Activated T-cell treated with anti-CD3 and anti-CD28 coated beads for 24 hours (primary cell): Measurements from ENCODE around the gene TUBGCP6.
A peak's percentile ranks its signal among the peaks of the same experiment; 100 is the strongest.
"Not testable (repeated sequence)": the region's sequence is repeated elsewhere in the genome, so short reads cannot be mapped to it uniquely, and the experiment has no call there.

ENCODE experiments used
- DNase-seq: peaks from one replicate; pipeline ENCODE4 v3.0.0-alpha.2; 2020; ENCODE audit warnings: low read depth

Gene TUBGCP6

GRCh38 chr22:50278956-50279619, 34.3 kb upstream of the TUBGCP6 start:
- DNase-seq: no peak

DNA sequence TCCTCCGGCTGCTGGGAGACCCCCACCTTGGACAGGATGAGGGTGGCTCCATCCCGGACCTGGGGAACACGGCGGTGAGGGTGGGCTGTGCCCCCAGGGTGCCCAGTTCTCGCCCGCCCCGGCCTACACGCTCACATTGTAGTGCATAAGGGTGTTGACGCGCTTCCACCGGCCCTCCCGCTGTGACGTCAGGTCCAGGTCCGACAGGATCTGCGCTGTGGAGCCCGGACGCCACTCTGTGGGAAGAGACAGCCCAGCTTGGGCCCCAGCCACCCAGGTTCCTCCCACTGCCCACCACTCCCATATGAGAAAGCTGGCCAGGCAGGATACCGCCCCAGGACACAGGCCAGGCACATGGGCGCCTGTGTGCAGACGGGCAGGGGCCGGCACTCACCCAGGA, 33.6 kb upstream of the TUBGCP6 start:
- DNase-seq: no peak

DNA sequence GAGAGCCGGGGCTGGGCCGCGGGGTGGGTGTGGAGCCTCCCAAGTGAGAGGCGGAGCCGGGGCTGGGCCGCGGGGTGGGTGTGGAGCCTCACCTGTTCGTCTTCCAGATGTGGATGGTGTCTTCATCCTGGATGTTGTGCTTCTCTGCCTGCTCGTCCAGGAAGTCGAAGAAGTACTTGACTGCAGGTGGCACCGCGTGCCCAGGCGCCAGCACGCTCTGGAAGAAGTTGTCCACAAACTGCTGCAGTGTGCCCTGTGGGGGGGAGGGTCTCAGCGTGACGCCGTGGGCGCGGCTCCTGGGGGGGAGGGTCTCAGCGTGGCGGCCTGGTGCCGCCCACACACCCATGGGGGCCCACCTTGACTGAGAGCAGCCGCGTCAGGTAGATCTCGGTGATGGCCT, 32.9 kb upstream of the TUBGCP6 start:
- DNase-seq: no peak

GRCh38 chr22:50276143-50276542, 31.3 kb upstream of the TUBGCP6 start:
- DNase-seq: peak; percentile 18

GRCh38 chr22:50275181-50276055, 30.6 kb upstream of the TUBGCP6 start:
- no peak for DNase-seq

DNA sequence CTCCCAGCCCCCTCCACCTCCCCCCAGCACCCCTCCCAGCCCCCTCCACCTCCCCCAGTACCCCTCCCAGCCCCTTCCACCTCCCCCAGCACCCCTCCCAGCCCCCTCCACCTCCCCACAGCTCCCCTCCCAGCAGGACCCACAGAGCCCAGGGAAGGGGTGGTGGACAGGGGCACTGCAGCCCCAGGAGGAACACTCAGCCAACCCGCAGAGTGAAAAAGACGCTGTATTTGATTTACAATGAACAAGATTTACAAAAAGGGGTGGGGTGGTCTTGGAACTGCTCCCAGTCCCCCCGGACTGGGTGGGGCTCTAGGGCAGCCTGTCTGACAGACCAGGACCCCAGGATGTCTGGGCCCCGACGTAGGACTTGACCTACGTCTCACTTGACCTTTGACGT, 29.9 kb upstream of the TUBGCP6 start:
- no peak for DNase-seq

GRCh38 chr22:50274311-50274710, 29.5 kb upstream of the TUBGCP6 start:
- DNase-seq: peak; percentile 32

- DNase-seq: not testable (repeated sequence)
These were observed 29.0 kb upstream of the TUBGCP6 start for GRCh38 chr22:50273781-50274180.

GRCh38 chr22:50273352-50273751, 28.5 kb upstream of the TUBGCP6 start:
- DNase-seq: not testable (repeated sequence)

- no peak for DNase-seq
These were observed 27.4 kb upstream of the TUBGCP6 start for GRCh38 chr22:50272044-50272802.

GRCh38 chr22:50271519-50271970, 26.7 kb upstream of the TUBGCP6 start:
- DNase-seq: peak; percentile 30

DNA sequence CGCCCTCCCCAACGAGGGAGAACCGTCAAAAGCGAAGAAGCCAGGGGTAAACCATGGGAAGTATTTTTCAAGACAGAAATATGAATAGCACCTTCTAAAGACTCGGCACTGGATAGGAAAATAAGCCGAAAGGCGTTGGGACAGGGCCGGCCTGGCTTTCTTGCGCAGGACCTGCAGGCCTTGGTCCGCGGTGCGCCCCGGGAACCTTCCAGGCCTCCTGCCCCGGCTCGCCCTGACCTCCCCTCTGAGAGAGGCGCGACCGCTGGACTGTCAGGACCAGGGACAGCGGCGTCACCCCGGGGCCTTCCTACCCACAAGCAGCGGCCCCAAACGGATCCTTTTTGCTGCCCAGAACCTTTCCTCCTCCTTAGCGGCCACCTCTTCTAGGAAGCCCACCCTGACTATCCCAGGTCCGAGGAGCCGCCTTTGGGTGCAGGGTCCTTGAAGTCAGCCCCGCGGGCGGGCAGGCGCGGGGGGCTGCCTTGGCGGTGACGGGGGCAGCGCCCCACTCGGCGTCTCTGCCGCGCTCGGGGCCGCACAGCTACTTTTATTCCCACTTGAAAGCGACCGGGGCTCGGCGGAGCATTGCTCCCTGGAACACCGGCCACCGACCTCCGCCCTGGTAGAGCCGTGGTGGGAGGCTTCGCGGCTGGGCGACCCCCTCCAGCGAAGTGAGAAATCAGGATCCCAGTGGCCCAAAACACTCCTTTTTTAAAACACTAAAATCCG, 26.0 kb upstream of the TUBGCP6 start:
- DNase-seq: peak; percentile 42

DNA sequence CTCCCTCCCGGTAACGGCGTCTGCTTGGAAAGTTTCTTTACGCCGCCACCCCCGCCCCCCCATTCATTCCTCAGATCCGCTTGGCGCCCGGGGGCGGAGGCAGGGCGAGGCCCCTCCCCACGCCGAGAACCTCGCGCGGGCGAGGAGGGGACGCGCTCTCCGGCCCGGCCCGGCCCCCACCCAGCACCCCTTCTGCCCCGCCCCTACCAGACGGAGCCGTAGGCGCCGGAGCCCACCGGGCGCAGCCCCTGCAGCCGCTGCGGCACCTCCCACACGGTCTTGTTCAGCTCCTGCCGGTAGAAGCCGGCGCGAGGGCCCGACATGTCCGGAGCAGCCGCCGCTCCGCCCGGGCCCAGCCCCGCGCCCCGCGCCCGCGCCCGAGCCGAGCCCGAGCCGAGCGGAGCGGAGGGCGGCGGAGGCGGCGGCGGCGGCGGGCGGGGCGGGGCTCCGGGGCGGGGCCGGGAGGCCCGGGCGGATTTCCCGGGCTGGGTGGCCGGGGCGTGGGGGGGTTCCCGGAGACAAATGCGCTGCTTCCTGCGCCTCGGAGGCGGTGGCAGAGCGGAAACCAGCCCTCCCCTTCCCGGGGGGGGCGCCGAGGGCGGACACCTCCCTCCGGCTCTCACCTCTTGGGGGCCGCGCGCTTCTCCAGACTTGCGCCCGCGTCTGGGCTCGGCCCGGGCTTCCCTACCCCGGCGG, 25.3 kb upstream of the TUBGCP6 start, which contains the start of gene MAPK11:
TSS of gene MAPK11 (minus strand) at position 411 of the 696 bp plus-strand sequence. CDS start at position 323, 88 bp downstream.
- DNase-seq: peak; percentile 67

- DNase-seq: no peak
These were observed 24.7 kb upstream of the TUBGCP6 start for GRCh38 chr22:50269573-50269969.

- no peak for DNase-seq
These were observed 23.9 kb upstream of the TUBGCP6 start for GRCh38 chr22:50268655-50269113.

- peak; percentile 35 for DNase-seq
These were observed 23.0 kb upstream of the TUBGCP6 start for GRCh38 chr22:50267591-50268390.

DNA sequence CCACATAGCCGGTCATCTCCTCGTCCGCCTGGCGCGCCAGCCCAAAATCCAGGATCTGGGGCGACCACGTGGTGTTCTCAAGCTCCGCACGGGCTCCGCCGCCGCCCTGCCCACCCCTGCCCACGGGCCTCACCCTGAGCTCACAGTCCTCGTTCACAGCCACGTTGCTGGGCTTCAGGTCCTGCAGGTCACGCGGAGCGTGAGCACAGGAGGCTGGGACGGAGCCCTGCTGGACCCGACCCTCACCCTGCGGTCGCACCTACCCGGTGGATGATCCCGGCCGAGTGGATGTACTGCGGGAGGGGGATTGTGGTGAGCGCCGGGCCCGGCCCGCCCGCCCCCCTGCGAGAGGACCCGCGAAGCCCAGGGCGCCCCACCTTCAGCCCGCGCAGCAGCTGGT, 22.2 kb upstream of the TUBGCP6 start:
- DNase-seq: no peak

DNA sequence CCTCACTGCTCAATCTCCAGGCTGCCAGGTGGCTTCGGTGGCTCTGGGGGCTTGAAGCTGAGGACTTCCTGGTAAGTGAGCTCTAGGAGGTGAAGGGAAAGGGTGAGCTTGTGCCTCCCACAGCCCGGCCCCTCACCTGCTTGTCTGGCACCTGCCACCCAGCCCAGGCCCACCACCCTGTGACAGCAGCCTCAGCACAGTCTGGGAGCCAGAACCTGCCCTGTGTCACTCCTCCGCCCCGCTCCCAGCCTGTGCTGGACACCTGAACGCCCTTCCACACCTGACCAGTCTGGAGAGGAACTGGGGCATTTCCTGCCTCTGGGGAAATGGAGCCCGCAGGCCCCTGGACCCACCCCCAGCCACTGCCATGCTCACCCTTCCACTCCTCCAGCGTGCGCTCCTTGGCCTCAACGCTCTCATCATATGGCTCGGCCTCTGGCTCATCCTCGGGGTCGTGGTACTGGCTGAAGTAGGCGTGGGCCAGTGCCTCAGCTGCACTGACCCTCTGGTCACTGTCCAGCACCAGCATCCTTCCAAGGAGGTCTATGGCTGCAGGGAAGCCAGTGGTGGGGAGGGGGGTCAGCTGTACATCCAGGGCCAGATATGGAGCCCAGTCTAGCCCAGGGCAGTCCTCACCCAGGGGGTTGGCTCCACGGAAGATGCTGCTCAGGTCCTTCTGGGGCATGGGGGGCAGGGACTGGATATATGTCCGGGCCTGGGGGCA, 20.3 kb upstream of the TUBGCP6 start:
- no peak for DNase-seq

GRCh38 chr22:50264104-50264745, 19.4 kb upstream of the TUBGCP6 start:
- DNase-seq: no peak
